ENCODE data around the gene MORN3.

Gene MORN3

DNA sequence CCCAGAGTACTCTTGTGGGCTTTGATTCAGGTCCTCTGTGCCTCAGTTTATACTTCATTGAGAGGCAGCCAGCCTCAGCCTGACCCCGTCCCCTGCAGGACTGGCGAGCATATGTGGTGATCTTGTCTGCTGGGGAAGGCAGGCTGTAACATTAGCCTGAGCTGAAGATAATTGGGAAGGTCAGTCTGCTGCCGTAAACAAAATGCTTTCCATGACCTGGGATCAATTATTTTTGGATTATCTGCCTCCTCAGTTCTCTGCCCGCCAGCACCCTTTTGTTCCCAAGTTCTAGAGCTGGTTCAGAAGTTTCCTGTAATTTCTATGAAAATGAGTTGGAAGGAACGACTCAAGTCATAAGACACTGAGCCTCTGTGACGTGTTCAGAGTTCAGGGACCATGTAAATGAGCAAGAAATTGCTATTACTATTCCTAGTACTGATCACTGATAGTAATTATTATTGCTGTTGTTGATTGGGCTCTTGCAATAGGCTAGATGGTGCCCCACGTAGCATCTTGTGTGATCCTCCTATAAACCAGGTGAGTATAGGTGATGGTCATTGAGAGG is 38.6 kb downstream of the MORN3 start:
- no peak for DNase-seq (ENCODE audit: extremely low read depth, low read depth)
- TF ChIP-seq, protein P1, sequence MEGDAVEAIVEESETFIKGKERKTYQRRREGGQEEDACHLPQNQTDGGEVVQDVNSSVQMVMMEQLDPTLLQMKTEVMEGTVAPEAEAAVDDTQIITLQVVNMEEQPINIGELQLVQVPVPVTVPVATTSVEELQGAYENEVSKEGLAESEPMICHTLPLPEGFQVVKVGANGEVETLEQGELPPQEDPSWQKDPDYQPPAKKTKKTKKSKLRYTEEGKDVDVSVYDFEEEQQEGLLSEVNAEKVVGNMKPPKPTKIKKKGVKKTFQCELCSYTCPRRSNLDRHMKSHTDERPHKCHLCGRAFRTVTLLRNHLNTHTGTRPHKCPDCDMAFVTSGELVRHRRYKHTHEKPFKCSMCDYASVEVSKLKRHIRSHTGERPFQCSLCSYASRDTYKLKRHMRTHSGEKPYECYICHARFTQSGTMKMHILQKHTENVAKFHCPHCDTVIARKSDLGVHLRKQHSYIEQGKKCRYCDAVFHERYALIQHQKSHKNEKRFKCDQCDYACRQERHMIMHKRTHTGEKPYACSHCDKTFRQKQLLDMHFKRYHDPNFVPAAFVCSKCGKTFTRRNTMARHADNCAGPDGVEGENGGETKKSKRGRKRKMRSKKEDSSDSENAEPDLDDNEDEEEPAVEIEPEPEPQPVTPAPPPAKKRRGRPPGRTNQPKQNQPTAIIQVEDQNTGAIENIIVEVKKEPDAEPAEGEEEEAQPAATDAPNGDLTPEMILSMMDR (IDR thresholded peaks at IDR 0.05; ENCODE audit: low read depth, low read length), result no peak

DNA sequence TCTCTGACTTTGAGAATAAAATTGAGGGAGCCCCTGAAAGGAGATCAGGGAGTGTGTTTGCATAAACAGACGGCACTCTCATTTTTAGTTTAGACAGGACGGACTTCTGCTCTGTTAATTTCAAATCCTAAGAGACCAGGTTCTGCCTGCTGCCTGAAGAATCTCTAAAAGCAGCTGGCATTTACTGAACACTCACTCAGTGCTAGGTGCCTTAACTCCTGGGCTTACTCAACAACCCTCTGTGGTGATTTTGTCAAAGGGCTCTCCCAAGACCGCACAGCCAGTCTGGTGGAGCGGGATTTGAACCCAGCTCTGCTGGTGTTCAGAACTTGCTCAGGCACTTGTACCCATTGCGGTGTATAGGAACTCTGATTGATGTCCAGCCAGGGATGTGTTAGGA is 40.9 kb downstream of the MORN3 start:
- TF ChIP-seq, protein P1 (IDR thresholded peaks at IDR 0.05; ENCODE audit: low read depth, low read length), result no peak
- DNase-seq (ENCODE audit: extremely low read depth, low read depth), result no peak

DNA sequence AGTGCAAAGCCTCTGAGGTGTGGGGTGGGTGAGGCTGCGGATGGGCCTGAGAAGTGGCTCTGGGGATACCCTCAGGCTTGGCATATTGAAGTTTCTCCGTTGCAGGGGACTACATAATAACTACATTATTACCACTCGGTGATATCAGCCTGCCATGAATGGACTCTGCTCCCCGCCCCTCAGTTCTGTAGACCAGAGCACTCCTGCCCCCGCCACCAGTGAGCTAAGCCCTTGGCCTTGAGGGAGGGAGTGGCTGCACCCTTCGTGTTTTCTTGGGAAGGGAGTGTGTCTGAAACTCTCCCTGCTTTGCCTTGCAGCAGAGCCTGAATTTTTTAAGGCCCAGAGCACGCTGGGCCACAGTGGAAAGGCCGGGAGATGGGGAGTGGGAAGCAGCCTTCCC is 41.4 kb downstream of the MORN3 start:
- no peak for DNase-seq (ENCODE audit: extremely low read depth, low read depth)
- TF ChIP-seq, protein P1 (IDR thresholded peaks at IDR 0.05; ENCODE audit: low read depth, low read length), result no peak

DNA sequence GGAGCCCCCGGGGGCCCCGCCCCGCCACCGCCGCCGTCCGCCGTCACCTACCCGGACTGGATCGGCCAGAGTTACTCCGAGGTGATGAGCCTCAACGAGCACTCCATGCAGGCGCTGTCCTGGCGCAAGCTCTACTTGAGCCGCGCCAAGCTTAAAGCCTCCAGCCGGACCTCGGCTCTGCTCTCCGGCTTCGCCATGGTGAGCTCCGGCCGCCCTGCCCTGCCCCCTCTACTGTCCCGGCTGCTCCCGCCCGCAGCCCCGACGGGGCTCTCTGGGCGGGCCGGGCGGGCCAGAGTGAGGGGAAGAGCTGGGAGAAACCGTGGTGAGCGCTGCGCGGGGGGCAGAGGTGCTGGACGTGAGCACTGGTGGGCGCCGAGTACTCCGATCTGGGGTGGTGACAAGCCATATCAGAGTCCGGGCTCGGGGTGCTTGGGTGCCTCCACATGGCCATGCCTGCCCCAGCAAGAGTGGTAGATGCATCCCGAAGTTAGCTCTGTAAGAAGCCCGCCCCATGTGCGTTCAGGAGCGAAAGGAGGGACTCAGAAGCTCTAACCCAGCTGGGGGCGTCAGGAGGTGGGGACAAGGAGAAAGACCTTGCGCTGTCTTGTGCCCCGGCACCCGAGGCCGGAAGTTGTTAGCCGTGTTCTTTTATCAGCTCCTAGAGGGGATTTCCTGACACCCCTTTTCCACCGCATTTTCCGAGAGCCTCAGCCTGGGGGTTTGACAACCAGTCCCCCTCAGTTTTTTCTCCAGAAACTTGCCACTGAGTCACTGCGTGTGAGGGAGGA is 42.4 kb downstream of the MORN3 start:
- TF ChIP-seq, protein P1 (IDR thresholded peaks at IDR 0.05; ENCODE audit: low read depth, low read length), result peak; percentile 14; the same call in 1 of the 2 replicates
- DNase-seq (ENCODE audit: extremely low read depth, low read depth), result no peak

DNA sequence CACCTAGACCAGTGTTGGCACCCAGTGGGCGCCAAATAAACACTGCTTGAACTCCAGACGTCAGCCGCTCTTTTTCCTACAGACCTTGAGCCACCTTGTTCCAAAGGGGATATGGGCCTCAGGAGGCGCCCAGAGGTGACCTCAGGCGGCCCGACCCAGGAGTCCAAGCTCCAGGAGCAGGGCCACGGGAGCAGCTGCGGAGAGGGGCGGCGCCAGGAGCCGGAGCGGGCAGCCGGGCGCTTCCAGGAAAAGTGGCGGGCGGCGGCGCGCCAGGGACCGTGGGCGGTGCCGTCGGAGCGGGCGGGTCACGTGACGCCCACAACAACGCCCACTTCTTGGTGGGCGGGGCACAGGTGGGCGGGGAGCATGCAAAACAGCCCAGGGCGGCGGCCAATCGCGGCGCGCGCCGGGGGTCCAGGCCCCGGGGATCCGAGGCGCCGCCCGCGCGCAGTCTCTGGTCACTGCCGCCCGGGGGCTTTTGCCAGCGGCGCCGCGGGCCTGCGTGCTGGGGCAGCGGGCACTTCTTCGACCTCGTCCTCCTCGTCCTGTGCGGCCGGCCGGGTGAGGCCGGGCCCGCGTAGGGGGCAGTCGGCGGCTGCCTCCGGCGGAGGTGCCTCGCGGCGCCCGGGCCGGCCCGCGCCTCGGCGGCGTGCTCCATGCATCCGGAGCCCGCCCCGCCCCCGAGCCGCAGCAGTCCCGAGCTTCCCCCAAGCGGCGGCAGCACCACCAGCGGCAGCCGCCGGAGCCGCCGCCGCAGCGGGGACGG is 43.2 kb downstream of the MORN3 start, which contains the start of gene ORAI1:
ORAI1 (plus strand) TSS at position 444 of the 766 bp plus-strand sequence.
- TF ChIP-seq, protein P1 (IDR thresholded peaks at IDR 0.05; ENCODE audit: low read depth, low read length), result no peak; the same call in 1 of the 2 replicates
- peak; percentile 83 for DNase-seq (ENCODE audit: extremely low read depth, low read depth)

DNA sequence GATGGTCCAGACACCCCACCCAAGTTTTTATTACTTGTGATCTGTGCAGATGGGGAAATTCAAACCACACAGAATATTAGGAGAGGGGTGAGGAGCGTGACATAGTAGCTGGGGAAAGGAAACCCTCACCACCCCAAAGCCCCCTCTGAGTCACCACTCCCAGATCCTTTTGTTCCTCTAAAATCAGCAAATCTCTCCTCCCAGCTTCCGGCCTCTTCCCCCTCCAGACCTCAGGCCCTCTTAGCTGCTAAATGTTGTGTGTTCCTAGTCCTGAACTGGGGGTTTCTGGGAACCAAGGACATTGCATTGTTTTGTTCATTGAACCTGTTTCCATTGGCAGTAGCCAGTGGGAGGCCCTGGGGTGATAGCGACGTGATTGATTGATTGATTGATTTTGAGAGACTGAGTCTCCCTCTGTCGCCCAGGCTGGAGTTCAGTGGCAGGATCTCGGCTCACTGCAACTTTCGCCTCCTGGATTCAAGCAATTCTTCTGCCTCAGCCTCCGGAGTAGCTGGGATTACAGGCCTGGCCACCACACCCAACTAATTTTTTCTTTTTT is 49.0 kb downstream of the MORN3 start:
- TF ChIP-seq, protein P1 (IDR thresholded peaks at IDR 0.05; ENCODE audit: low read depth, low read length), result no peak
- no peak for DNase-seq (ENCODE audit: extremely low read depth, low read depth)
